AG04449 (cell line): ENCODE measurements around the gene PAM.

Experiments used
- CTCF ChIA-PET: fragments of 350-600 bp; formaldehyde crosslinking; extraction: SDS; loops from one replicate; lab custom pipeline; 2021; ENCODE audit warnings: antibody characterized with exemption; lab: Yijun Ruan, JAX
- POLR2A ChIA-PET: fragments of 400-600, 350-600 bp; formaldehyde crosslinking; extraction: SDS; loops from one replicate; lab custom pipeline; 2020; ENCODE audit warnings: antibody characterized with exemption, inconsistent platforms; lab: Yijun Ruan, JAX
- DNase-seq: peaks from one replicate; pipeline ENCODE4 v3.0.0-alpha.2; 2010; ENCODE audit warnings: low read depth, low spot score
- H3K4me3 ChIP-seq: 2 replicates; pipeline ENCODE4 v1.5.1; 2011; ENCODE audit warnings: low read depth, mild to moderate bottlenecking, control low read depth, low read length
- CTCF ChIP-seq: IDR thresholded peaks from one replicate; pipeline ENCODE4 v1.5.1; 2011; ENCODE audit warnings: mild to moderate bottlenecking, moderate library complexity, low read length, control low read depth, inconsistent platforms; ENCODE audit not compliant: insufficient read depth; ENCODE audit errors: missing control alignments

Gene PAM

DNA sequence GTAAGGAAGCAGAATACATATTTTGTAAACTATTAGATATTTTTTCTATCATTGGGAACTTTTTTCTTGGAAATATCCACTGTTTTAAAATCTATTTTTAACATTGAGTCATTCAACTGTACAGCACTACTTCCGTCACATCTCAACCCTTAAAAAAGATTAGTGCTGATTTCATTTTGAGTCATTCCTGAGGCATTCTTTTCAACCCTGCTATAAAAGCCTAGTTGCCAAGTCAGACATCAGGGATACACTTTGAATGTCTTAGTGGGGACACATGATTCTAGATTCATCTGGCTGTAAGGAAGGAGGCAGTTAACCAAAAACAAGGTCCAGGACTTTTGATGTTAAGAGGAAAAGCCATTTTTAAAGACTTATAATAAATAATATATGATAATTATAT, 203.9 kb downstream of the PAM start:
- CTCF ChIA-PET, result interaction anchor here (1.0 kb wide), 1 partner anchor 179 kb away, joined by 3 read pairs; no protein-coding TSS in a partner anchor
- peak; percentile 81 for DNase-seq
- TF ChIP-seq CTCF, result no peak

DNA sequence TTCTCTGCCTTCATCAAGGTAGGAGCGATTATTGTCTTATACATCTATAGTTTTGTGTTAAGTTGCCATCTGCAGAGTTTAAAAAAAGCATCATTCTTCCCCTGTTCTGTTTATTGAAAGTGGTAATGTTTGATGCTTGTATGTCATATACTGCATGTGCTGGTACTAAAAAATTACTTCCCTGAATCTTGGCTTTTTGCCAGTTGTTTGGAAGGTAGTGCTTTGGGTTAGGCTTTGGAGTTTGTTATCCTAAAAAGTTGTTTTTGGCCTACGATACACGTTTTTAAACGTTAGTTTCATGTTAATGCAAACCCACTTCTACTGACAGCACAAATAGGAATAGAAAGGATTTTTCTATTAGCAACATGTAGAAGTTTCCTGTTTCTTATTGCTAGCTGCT, 206.6 kb downstream of the PAM start:
- ChIA-PET POLR2A (no interaction called here), CTCF (interaction anchor here (1.4 kb wide), 1 partner anchor 9 kb away, joined by 9 read pairs; no protein-coding TSS in a partner anchor)
- no peak for DNase-seq

More for the DNA sequence above, 203.9 kb downstream of the PAM start:
- POLR2A ChIA-PET, result no interaction called here
- H3K4me3 ChIP-seq, result no peak overlapping the region

GRCh38 chr5:102965653-102966052, 210.5 kb downstream of the PAM start:
- DNase-seq, result no peak
- no peak overlapping the region for H3K4me3 ChIP-seq
- TF ChIP-seq CTCF, result no peak
- CTCF ChIA-PET, result interaction anchor here (1.7 kb wide), 1 partner anchor 285 kb away, joined by 4 read pairs; no protein-coding TSS in a partner anchor
- POLR2A ChIA-PET, result no interaction called here

More for the DNA sequence above, 206.6 kb downstream of the PAM start:
- H3K4me3 ChIP-seq, result no peak overlapping the region
- TF ChIP-seq CTCF, result no peak

DNA sequence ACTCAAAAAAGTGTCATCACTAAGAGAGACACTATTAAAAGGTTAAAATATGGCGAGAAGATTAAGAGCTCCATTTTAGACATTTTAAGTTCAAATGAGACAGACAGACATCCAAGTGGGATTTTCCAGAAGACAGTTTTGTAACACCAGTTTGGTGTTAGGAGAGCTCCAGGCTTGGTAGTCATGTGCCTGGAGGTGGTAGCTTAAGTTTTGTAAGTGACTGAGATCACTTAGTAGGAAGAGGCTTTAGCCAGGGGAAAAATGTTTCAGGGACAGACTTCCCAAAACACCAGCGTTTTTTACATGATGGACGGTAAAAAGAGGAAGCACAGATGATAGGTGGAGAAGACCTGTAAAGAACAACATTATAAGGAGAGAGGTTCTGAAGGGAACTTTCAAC, 214.5 kb downstream of the PAM start:
- H3K4me3 ChIP-seq, result no peak overlapping the region
- TF ChIP-seq CTCF, result no peak
- ChIA-PET CTCF (interaction anchor here (0.9 to 6.3 kb wide), 6 partner anchors 9 to 288 kb away, joined by 3 to 48 read pairs (median 6); no protein-coding TSS in a partner anchor), POLR2A (no interaction called here)
- no peak for DNase-seq

- TF ChIP-seq CTCF, result peak; percentile 42
- peak; percentile 23 for DNase-seq
- no peak overlapping the region for H3K4me3 ChIP-seq
- ChIA-PET POLR2A (no interaction called here), CTCF (interaction anchor here (1.0 to 6.3 kb wide), 22 partner anchors 9 to 436 kb away, joined by 3 to 48 read pairs (median 4); partner anchors contain the start of gene PAM)
These were observed 216.7 kb downstream of the PAM start for GRCh38 chr5:102971676-102972293.

DNA sequence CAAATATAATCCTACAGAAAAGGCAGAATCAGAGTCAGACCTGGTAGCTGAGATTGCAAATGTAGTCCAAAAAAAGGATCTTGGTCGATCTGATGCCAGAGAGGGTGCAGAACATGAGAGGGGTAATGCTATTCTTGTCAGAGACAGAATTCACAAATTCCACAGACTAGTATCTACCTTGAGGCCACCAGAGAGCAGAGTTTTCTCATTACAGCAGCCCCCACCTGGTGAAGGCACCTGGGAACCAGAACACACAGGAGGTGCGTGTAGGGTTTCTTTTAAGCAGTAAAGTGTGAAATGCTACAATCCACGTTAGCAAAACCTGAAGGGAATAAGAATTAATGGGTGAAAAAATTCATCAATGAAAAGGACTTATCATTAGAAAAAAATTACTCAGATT, 219.1 kb downstream of the PAM start:
- ChIA-PET POLR2A (no interaction called here), CTCF (interaction anchor here (0.8 to 6.3 kb wide), 3 partner anchors 196 to 293 kb away, joined by 3 to 48 read pairs (median 6); partner anchors contain the start of gene PAM)
- TF ChIP-seq CTCF, result no peak
- H3K4me3 ChIP-seq, result no peak overlapping the region
- no peak for DNase-seq
